ENCODE data around the gene PHYKPL. TPM values are rescaled to one million over a fixed set of nuclear protein-coding genes. Genes with fewer than 3 reads are reported as not detected.

Gene PHYKPL
- total RNA-seq, 1 experiment from 2014 or later = 48.8 TPM

GRCh38 chr5:178213748-178214151 lies 18.9 kb downstream of the PHYKPL start:
- H4K20me1 ChIP-seq (ENCODE audit: control insufficient read depth, insufficient read depth, insufficient read length) = no peaks in the 10 kb centered on the region
- H4K5ac ChIP-seq (ENCODE audit: insufficient read length, low read depth, low read length) = no peak overlapping the region
- H3K4me2 ChIP-seq (ENCODE audit: insufficient read depth, insufficient read length, low read length) = no peak overlapping the region
- H3K9me3 ChIP-seq (ENCODE audit: control insufficient read depth, low read depth, low read length) = no peaks in the 10 kb centered on the region
- H3K27ac ChIP-seq (ENCODE audit: insufficient read length, low read depth, low read length) = no peak overlapping the region
- no peak overlapping the region for H3K4ac ChIP-seq (ENCODE audit: low read depth, low read length)
- H2BK12ac ChIP-seq (ENCODE audit: insufficient read length, low read depth, low read length) = no peak overlapping the region
- no peak overlapping the region for H2BK120ac ChIP-seq (ENCODE audit: low read depth, low read length, poor library complexity, severe bottlenecking)
- no peak overlapping the region for H2BK5ac ChIP-seq (ENCODE audit: insufficient read length, low read length)
- no peaks in the 10 kb centered on the region; the same call in 1 of the 2 replicates for H3K79me2 ChIP-seq (ENCODE audit: insufficient read depth, low read length)
- no peak for DNase-seq
- H3K18ac ChIP-seq (ENCODE audit: insufficient read length, low read depth, low read length) = no peak overlapping the region
- Mint-ChIP-seq H3K9me3 (no peaks in the 10 kb centered on the region), H3K4me1 (peaks cover 16 to 20% of the 10 kb centered on the region in 2 experiments), H3K27ac (no peak overlapping the region), H3K27me3 (ENCODE audit: low read depth) (peaks cover 9% of the 10 kb centered on the region; the same call in 1 of the 2 replicates), H3K36me3 (ENCODE audit: insufficient read depth in 1 of 3, low read depth in 3 of 3) (peaks cover 43 to 95% (median 89%) of the 10 kb centered on the region in 3 experiments; a peak in 6 of 7 replicates), H3K4me3 (no peak overlapping the region)
- no peak overlapping the region for H2BK15ac ChIP-seq (ENCODE audit: low read depth, low read length)
- H2AFZ ChIP-seq (ENCODE audit: low read length) = no peak overlapping the region
- no peak overlapping the region for H4K91ac ChIP-seq (ENCODE audit: insufficient read length, low read depth, low read length)
- H3K9ac ChIP-seq (ENCODE audit: extremely low read depth, insufficient read length, low read length) = no peak overlapping the region
- no peaks in the 10 kb centered on the region for H3K4me1 ChIP-seq (ENCODE audit: insufficient read depth, low read length)
- H3K79me1 ChIP-seq (ENCODE audit: insufficient read depth, low read depth, low read length, poor library complexity, severe bottlenecking) = no peaks in the 10 kb centered on the region
- H2AK5ac ChIP-seq (ENCODE audit: insufficient read length, low read length) = no peak overlapping the region
- WGBS (ENCODE audit: extremely low coverage, insufficient read length, low lambda C conversion rate) = no CpG with 5 or more reads among the region's 8 CpGs
- no peaks in the 10 kb centered on the region for H3K23me2 ChIP-seq (ENCODE audit: insufficient read length, low read depth, low read length, poor library complexity, severe bottlenecking)
- H2BK20ac ChIP-seq (ENCODE audit: low read depth, low read length, poor library complexity, severe bottlenecking) = no peak overlapping the region
- no peak overlapping the region for H3K56ac ChIP-seq (ENCODE audit: insufficient read length, low read depth, low read length)
- no peak overlapping the region for H4K8ac ChIP-seq (replicated peaks; ENCODE audit: insufficient read length, low read depth, low read length)
- no peak overlapping the region for H3K14ac ChIP-seq (ENCODE audit: insufficient read depth, low read length)
- H3K23ac ChIP-seq (ENCODE audit: insufficient read length, low read depth, low read length) = no peak overlapping the region
- no peak overlapping the region for H3T11ph ChIP-seq (ENCODE audit: low read length)
- H3K27me3 ChIP-seq (ENCODE audit: insufficient read depth, low read length) = no peaks in the 10 kb centered on the region
- no peak for TF ChIP-seq CTCF (conservative IDR thresholded peaks at IDR 0.05)
